Endothelial cell of umbilical vein (primary cell): ENCODE data around the gene LIPA. TPM values are rescaled to one million over a fixed set of nuclear protein-coding genes. Genes with fewer than 3 reads are reported as not detected.

Experiments used
- BruUV-seq: library from RNA; stranded (reverse); fragments of 400-500 nt; replicated peaks from 2 replicates; lab custom pipeline; 2021; lab: Mats Ljungman, UMichigan
- CTCF ChIA-PET: fragments of 300-600, 350-600 bp; sonication (Branson Sonifier 250); formaldehyde crosslinking; loops from one replicate; lab custom pipeline; 2021; ENCODE audit warnings: antibody characterized with exemption, inconsistent platforms; lab: Charles Lee
- POLR2A ChIA-PET: fragments of 300-600, 350-600 bp; sonication (Branson Sonifier 250); formaldehyde crosslinking; loops from one replicate; lab custom pipeline; 2021; ENCODE audit warnings: antibody characterized with exemption, inconsistent platforms; lab: Charles Lee
- DNase-seq: peaks from one replicate; pipeline ENCODE4 v3.0.0-alpha.2; 2011; ENCODE audit warnings: low read depth, low spot score
- FAIRE-seq: peaks from 2 replicates; lab custom pipeline; 2011; peaks lifted over from hg19 to GRCh38; lab: Jason Lieb, UNC
- H2AFZ ChIP-seq: 2 replicates; pipeline ENCODE4 v1.6.0; 2012; ENCODE audit warnings: low read depth, low read length, control low read depth, inconsistent platforms
- H3K27ac ChIP-seq: 2 replicates; pipeline ENCODE4 v1.5.1; 2011; ENCODE audit warnings: low read depth, mild to moderate bottlenecking, control low read depth, low read length, moderate library complexity; ENCODE audit not compliant: insufficient read depth
- H3K27me3 ChIP-seq, 2 experiments: 2 replicates each; pipeline versions ENCODE4 v1.6.0 to v1.6.1; 2011; ENCODE audit warnings: low read length in 2 of 2, mixed read lengths in 1 of 2; ENCODE audit not compliant: control insufficient read depth in 2 of 2, insufficient read depth in 2 of 2
- H3K36me3 ChIP-seq, 2 experiments: 2 replicates in 1 of 2; 3 replicates in 1 of 2; pipeline ENCODE4 v1.5.1; 2011; ENCODE audit warnings: low read length in 2 of 2, mild to moderate bottlenecking in 1 of 2, moderate library complexity in 1 of 2; ENCODE audit not compliant: control insufficient read depth in 2 of 2, insufficient read depth in 2 of 2; ENCODE audit errors: extremely low read depth in 1 of 2
- H3K4me1 ChIP-seq: 3 replicates; pipeline ENCODE4 v1.5.1; 2011; ENCODE audit warnings: mild to moderate bottlenecking, low read length; ENCODE audit not compliant: control insufficient read depth, insufficient read depth; ENCODE audit errors: extremely low read depth
- H3K4me2 ChIP-seq: 2 replicates; pipeline ENCODE4 v1.6.1; 2011; ENCODE audit warnings: low read length, control low read depth, mixed read lengths; ENCODE audit not compliant: insufficient read depth
- H3K4me3 ChIP-seq, 3 experiments: fragments of 200-600 bp in 1 of 3; sonication (generic), shearing (Covaris generic) in 1 of 3; replicated peaks in 1 of 3; 2 replicates each; pipeline ENCODE4 v1.5.1; 2011 to 2016; ENCODE audit warnings: control low read depth in 3 of 3, low read length in 3 of 3, mild to moderate bottlenecking in 2 of 3, inconsistent platforms in 1 of 3, low read depth in 1 of 3, moderate library complexity in 1 of 3; ENCODE audit not compliant: insufficient read depth in 1 of 3
- H3K79me2 ChIP-seq: 2 replicates; pipeline ENCODE4 v1.6.0; 2012; ENCODE audit warnings: low read length, inconsistent platforms; ENCODE audit not compliant: control insufficient read depth, insufficient read depth
- H3K9ac ChIP-seq: replicated peaks from 2 replicates; pipeline ENCODE3; 2011; ENCODE audit warnings: low read length, control low read depth; ENCODE audit not compliant: insufficient read depth; ENCODE audit errors: extremely low read depth
- H3K9me1 ChIP-seq: replicated peaks from 3 replicates; pipeline ENCODE4 v1.6.0; 2011; ENCODE audit warnings: mild to moderate bottlenecking, low read length; ENCODE audit not compliant: control insufficient read depth, insufficient read depth; ENCODE audit errors: extremely low read depth
- H3K9me3 ChIP-seq: replicated peaks from 2 replicates; pipeline ENCODE4 v1.5.1; 2012; ENCODE audit warnings: low read length, inconsistent platforms; ENCODE audit not compliant: control insufficient read depth, insufficient read depth
- H4K20me1 ChIP-seq: replicated peaks from 2 replicates; pipeline ENCODE3; 2011; ENCODE audit warnings: mild to moderate bottlenecking, low read length; ENCODE audit not compliant: control insufficient read depth, insufficient read depth; ENCODE audit errors: extremely low read depth
- EZH2 ChIP-seq: IDR thresholded peaks from 2 replicates; pipeline ENCODE4 v1.6.1; 2012; ENCODE audit warnings: borderline replicate concordance, low read depth, mild to moderate bottlenecking, moderate library complexity, low read length, inconsistent platforms; ENCODE audit not compliant: severe bottlenecking
- FOS ChIP-seq: IDR thresholded peaks from 2 replicates; pipeline ENCODE4 v1.6.1; 2011; ENCODE audit warnings: mild to moderate bottlenecking, low read length, moderate library complexity, borderline replicate concordance; ENCODE audit not compliant: insufficient read depth
- GATA2 ChIP-seq: IDR thresholded peaks from 2 replicates; pipeline ENCODE4 v1.7.0; 2011; ENCODE audit warnings: low read depth, mild to moderate bottlenecking, moderate library complexity, mixed read lengths, low read length; ENCODE audit not compliant: insufficient read length, insufficient read depth
- JUN ChIP-seq: IDR thresholded peaks from 2 replicates; pipeline ENCODE4 v1.6.1; 2011; ENCODE audit warnings: borderline replicate concordance, low read depth; ENCODE audit not compliant: insufficient read length, insufficient read depth
- MYC ChIP-seq: IDR thresholded peaks from one replicate; pipeline ENCODE4 v1.6.1; 2011; ENCODE audit warnings: mild to moderate bottlenecking, low read depth, low read length
- POLR2A ChIP-seq: IDR thresholded peaks from 2 replicates; pipeline ENCODE4 v1.6.1; 2012; ENCODE audit warnings: low read depth, mild to moderate bottlenecking, control low read depth, low read length
- POLR2AphosphoS5 ChIP-seq: IDR thresholded peaks from 2 replicates; pipeline ENCODE4 v1.6.1; 2012; ENCODE audit warnings: low read depth, mild to moderate bottlenecking, control low read depth, low read length, moderate library complexity; ENCODE audit not compliant: insufficient read depth
- dilution Hi-C: fragments of 300-500 bp; cut with MboI; formaldehyde crosslinking; loops from one replicate; pipeline ENCODE4 v1.15.0; 2019; ENCODE audit warnings: low sequenced_read_pairs; ENCODE audit not compliant: extremely low pct_ligation_motif_present
- intact Hi-C: fragments of 100-400 bp; cut with micrococcal nuclease; formaldehyde crosslinking; loops from one replicate; pipeline ENCODE4 v1.10.0; 2022
- polyA plus RNA-seq, 4 experiments: library from polyadenylated mRNA; depleted of rRNA in 3 of 4; stranded (reverse) in 3 of 4; unstranded in 1 of 4; fragments of >200 nt; gene quantifications; 2 replicates each; pipeline versions ENCODE4 v1.2.1 to v1.2.3, GENCODE V29; 2011 to 2012; ENCODE audit warnings: missing spikeins in 1 of 4
- total RNA-seq: library from RNA; stranded (reverse); gene quantifications from 2 replicates; pipeline ENCODE4 v1.2.3, GENCODE V29; 2021
- TF ChIP-seq, protein P1 (sequence below): IDR thresholded peaks from 2 replicates; pipeline ENCODE4 v1.6.1; 2011; ENCODE audit not compliant: insufficient read depth, insufficient read length
- TF ChIP-seq, protein P2 (sequence below), 2 donors: IDR thresholded peaks; 1 replicate in 1 of 2; 2 replicates in 1 of 2; pipeline ENCODE4 v1.5.1; 2011; ENCODE audit warnings: low read length in 2 of 2, mild to moderate bottlenecking in 2 of 2, moderate library complexity in 2 of 2, control low read depth in 1 of 2, inconsistent platforms in 1 of 2, low read depth in 1 of 2; ENCODE audit not compliant: insufficient read depth in 1 of 2; ENCODE audit errors: extremely low read depth in 1 of 2

The LIPA gene
- total and polyA plus RNA-seq, 2 donors (not counting 3 experiments of a cell fraction or from before 2014, with no cell fraction given) = 24.0 to 41.1 TPM

DNA sequence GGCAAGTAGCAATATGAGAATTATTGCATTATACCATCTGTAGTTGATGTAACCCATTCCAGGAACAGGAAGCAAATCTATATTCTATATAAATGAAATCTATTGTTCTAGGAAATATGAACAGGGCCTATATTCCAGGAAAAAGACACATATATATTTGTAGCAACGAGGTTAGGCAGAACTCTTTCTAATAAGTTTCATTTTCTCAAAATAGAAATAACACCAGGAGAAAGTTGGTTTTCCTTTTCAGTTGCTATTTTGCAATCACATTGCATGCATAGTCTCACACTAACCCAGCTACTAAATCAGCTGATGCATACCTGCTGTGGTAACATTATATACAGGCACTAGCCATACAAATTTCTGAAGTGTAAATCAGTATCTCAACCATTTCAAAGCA lies 44.0 kb upstream of the LIPA start:
- DNase-seq (no peak), FAIRE-seq (no peak)
- no peak overlapping the region for H2AFZ ChIP-seq
- no peaks in the 10 kb centered on the region for H3K36me3 ChIP-seq
- ChIA-PET CTCF (interaction anchor here (1.1 kb wide), 1 partner anchor 11 kb away, joined by 4 read pairs; no protein-coding TSS in a partner anchor), POLR2A (no interaction called here)
- intact Hi-C loops = no loop called here
- dilution Hi-C loops = no loop called here
- no peaks in the 10 kb centered on the region for H3K4me1 ChIP-seq
- no peaks in the 10 kb centered on the region for H3K79me2 ChIP-seq
- H3K9me1 ChIP-seq = no peaks in the 10 kb centered on the region
- no peak overlapping the region for H3K4me3 ChIP-seq
- TF ChIP-seq POLR2A (no peak), POLR2AphosphoS5 (no peak), GATA2 (no peak), FOS (no peak), EZH2 (no peak), MYC (no peak), JUN (no peak)
- TF ChIP-seq, protein P1, sequence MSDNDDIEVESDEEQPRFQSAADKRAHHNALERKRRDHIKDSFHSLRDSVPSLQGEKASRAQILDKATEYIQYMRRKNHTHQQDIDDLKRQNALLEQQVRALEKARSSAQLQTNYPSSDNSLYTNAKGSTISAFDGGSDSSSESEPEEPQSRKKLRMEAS = no peak
- TF ChIP-seq, protein P2, sequence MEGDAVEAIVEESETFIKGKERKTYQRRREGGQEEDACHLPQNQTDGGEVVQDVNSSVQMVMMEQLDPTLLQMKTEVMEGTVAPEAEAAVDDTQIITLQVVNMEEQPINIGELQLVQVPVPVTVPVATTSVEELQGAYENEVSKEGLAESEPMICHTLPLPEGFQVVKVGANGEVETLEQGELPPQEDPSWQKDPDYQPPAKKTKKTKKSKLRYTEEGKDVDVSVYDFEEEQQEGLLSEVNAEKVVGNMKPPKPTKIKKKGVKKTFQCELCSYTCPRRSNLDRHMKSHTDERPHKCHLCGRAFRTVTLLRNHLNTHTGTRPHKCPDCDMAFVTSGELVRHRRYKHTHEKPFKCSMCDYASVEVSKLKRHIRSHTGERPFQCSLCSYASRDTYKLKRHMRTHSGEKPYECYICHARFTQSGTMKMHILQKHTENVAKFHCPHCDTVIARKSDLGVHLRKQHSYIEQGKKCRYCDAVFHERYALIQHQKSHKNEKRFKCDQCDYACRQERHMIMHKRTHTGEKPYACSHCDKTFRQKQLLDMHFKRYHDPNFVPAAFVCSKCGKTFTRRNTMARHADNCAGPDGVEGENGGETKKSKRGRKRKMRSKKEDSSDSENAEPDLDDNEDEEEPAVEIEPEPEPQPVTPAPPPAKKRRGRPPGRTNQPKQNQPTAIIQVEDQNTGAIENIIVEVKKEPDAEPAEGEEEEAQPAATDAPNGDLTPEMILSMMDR (IDR thresholded peaks at IDR 0.05; ENCODE audit: extremely low read depth in 1 of 2, insufficient read depth in 1 of 2, low read depth in 1 of 2, low read length in 2 of 2) = no peak
- BruUV-seq = no TSS peak
- no peak overlapping the region for H3K27ac ChIP-seq
- H3K4me2 ChIP-seq = no peak overlapping the region
- H3K27me3 ChIP-seq = peaks cover 29 to 35% of the 10 kb centered on the region in 2 experiments
- no peak overlapping the region for H3K9ac ChIP-seq
- H4K20me1 ChIP-seq = no peaks in the 10 kb centered on the region
- no peaks in the 10 kb centered on the region for H3K9me3 ChIP-seq
